HG02885 (cell line): ENCODE data around the gene GDNF.
"Not testable (repeated sequence)": the region's sequence is repeated elsewhere in the genome, so short reads cannot be mapped to it uniquely, and the experiment has no call there.

Source experiments
- ATAC-seq: cut with Tn5 transposase; IDR thresholded peaks from one replicate; pipeline ENCODE4 v1.9.1; 2021; ENCODE audit warnings: mild to moderate bottlenecking; ENCODE audit not compliant: unreplicated experiment, poor library complexity

The GDNF gene

GRCh38 chr5:37789991-37790390 is 49.9 kb downstream of the GDNF start:
- ATAC-seq: no peak

- ATAC-seq: no peak
Measured at GRCh38 chr5:37787742-37788141, 52.1 kb downstream of the GDNF start.

GRCh38 chr5:37786862-37787519 is 52.9 kb downstream of the GDNF start:
- no peak for ATAC-seq

DNA sequence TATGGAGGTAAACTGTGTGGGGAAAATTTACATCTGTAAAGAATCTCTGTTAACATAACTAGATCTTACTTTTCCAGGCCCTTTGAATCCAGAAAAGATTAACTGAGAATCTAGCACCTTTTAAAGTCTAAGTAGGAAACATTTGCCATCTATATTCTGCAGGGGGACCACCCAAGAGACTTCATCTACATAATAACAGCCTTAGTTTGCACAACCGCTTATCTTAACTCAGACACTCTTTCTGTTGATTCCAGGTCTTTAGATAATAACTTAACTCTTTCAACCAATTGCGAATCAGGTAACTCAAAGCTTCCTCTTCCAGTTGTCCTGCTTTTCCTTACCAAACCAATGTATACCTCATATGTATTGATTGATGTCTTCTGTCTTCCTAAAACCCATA is 53.4 kb downstream of the GDNF start:
- no peak for ATAC-seq

DNA sequence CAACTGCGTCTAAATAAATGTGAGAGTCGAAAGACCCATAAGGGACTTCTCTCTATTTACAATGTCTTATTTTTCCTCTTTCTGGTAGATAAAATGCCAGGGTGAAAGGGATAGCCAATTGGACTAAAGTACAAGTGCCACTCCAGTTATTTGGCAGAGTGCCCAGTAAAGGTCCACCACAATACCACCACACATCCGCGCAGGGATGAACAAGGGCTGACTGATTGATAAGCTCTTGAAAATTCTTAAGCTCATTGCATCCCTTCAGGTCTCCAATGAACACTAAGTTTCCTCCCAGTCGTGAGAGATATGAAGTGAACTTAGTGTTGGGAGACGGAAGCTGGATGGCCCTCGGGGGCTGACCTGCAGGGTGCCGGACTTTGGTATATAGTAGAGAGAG is 58.4 kb downstream of the GDNF start:
- ATAC-seq: not testable (repeated sequence)

GRCh38 chr5:37777432-37778130 is 62.3 kb downstream of the GDNF start:
- ATAC-seq: no peak

DNA sequence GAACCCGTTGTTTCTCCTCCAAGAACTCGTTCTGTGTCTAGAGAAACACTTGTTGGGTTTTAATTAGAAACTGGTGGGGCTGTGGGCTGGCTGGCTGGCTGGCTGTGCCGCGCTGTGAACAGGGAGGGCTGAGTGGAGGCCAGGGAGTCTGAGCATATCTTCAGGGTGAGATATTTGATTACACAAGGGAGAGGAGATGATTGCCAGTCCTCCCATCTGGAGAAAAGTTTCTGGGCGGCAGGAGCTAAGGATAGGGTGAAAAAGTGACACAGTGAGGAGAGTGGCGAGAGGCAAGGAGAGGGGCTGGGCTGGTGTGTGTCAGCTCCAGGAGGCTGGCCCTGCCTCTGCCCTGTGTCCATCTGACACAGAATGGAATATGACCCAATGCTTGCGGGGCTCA is 63.0 kb downstream of the GDNF start:
- ATAC-seq: no peak

DNA sequence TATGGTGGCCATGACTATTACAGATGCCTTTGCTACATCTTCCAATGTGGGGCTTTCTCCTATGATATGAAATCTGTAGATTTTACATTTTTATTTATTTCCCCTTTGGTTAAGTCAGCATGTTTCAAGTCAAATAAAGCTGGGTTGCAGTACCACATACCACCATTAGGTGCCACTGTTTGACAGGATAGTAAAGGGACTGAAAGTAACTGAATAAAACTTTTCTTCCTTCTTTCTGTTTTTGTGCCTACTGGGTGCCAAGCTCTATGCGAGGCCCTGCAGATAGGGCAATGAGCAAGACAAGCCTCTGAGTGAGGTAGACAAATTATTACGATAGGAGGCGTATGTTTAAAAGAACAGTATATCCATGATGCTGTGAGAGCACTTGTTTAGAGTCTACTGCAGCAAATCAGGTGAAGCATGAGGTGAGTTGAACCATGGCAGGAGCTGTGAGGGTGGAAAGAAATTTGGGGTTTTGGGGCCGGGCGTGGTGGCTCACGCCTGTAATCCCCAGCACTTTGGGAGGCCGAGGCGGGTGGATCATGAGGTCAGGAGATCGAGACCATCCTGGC is 64.8 kb downstream of the GDNF start:
- no peak for ATAC-seq

DNA sequence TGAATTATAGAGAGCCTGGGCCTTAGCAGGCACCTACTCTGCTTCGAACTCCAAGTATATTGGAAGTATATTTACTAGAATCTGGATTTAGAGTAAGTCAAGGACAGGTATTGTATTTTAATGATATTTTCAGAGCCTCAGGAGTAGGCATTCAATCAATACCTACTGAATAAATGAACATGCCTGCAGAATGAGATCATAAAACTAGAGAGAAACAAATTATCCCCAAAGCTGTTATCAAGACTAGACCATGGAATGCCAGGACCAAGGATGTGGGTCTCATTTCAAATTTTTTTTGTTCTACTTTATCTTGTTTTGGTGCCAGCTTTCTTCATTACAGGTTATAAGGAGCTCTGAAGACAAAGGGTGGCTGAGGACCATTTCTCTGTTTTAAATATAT is 66.0 kb downstream of the GDNF start:
- no peak for ATAC-seq

DNA sequence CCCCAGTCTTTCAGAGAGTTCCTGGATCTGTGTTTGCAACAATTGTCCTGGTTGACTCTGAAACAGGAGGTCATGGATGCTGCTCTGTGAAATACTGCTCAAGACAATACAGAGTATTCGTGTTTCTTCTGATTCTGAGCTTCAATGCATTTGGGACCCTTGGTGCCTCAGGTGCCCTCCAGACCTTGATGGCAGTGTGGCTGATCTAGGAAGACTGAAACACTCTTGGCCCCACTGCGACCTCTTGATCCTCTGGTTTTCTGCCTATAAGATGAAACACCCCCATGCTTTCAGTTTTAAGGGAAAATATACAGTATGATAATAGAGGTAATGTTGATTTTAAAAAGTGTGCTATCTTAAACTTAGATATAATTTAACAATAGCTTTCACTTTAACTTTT is 67.6 kb downstream of the GDNF start:
- no peak for ATAC-seq

- no peak for ATAC-seq
Measured at GRCh38 chr5:37771731-37772130, 68.1 kb downstream of the GDNF start.

- ATAC-seq: no peak
Measured at GRCh38 chr5:37771203-37771611, 68.6 kb downstream of the GDNF start.

GRCh38 chr5:37770786-37771185 is 69.1 kb downstream of the GDNF start:
- no peak for ATAC-seq

DNA sequence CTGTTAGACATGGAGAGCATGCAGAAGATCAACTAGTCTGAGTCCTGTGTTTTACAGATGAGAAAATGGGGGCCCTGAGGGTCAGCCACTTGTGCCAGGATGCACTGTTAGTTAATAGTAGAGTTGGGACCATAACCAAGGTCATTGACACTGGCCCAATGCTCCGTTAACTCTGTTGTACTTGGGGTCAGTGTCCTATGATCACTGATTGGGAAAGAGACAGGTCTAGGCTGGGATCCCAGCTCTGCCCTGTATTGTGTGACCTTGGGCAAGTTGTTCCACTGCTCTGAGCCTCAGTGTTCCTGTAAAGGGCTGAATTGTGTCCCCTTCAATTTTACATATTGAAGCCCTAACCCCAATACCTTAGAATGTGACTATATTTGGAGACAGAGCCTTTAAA is 70.0 kb downstream of the GDNF start:
- no peak for ATAC-seq

GRCh38 chr5:37769108-37769507 is 70.7 kb downstream of the GDNF start:
- no peak for ATAC-seq

DNA sequence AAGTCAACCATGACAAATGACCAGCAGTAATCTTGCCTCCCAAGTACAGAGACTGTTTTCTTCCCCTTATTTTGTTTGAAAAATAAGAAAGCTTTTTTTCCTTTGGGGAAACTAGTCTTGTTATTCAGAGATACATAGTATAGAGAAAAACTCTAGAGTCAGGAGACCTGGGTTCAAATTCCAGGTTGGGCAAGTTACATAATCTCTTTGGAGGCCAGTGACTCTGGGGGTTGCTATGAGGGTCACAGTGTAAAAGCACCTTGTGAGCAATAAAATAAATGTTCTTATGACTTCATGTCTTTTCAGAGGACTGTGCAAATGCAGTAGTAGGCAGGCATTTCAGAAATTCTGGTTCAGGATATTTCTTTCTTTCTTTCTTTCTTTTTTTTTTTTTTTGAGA is 71.5 kb downstream of the GDNF start:
- ATAC-seq: no peak

DNA sequence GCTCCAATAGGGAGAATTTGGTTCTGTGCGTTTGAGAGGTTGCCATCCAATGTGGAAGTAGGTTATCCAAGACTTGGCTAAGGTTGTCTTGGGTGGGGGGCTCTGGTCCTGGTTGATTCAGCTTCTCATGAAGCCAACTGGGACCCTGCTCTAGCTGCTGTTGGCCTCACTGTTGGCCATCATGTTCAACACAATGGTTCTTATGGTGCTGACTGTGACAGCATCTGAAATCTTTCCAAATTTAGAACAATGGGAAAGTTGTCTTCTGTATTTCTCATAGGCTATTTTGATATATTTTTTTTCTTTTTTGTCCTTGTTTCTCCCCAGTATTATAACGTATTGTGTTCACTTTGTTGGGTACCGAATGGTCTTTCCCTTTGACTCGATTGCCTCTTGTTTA is 71.9 kb downstream of the GDNF start:
- no peak for ATAC-seq

DNA sequence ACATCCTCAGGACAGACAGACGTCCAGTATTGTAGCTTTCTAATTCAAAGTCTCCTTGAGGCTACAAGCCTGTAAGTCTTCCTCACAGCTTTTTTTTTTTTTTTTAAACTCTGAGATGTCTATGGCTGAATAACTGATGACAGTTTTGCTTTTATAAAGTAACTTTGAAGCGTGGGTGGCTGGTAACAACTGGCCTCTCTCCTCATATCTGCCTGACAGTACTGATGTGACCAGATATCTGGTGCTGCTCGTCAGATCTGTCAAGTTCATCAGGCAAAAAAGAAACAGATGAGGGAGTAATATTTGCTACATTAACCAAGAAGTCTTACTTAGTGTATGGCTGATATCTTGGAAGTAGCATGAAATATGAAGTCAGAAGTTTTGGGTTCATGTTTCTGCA is 72.6 kb downstream of the GDNF start:
- ATAC-seq: no peak
